ENCODE data around the gene PQBP1. TPM values are rescaled to one million over a fixed set of nuclear protein-coding genes. Genes with fewer than 3 reads are reported as not detected.

The PQBP1 gene
- total and polyA plus RNA-seq, 4 donors, result 33.2 to 146 (median 74.0) TPM

- H3K27ac ChIP-seq (ENCODE audit: low read depth in 1 of 2, low read length in 1 of 2), result peak overlapping the region in 1 of 2 donors; percentile 90
- no peak for TF ChIP-seq CTCF (IDR thresholded peaks at IDR 0.05; ENCODE audit: control extremely low read depth, extremely low read depth)
- DNase-seq, result no peak
- no peak overlapping the region for H3K9ac ChIP-seq (ENCODE audit: insufficient read depth in 1 of 2, low read length in 2 of 2)
- H3K4me3 ChIP-seq, result peak overlapping the region; percentile 54
- peaks cover 0 to 3% (median 2%) of the 10 kb centered on the region in 5 donors for H3K4me1 ChIP-seq (ENCODE audit: control insufficient read depth in 5 of 5, insufficient read depth in 5 of 5, low read length in 5 of 5)
- ATAC-seq (ENCODE audit: insufficient read depth, low FRiP score), result no peak
- H3K27me3 ChIP-seq (ENCODE audit: control insufficient read depth in 3 of 3, insufficient read depth in 3 of 3, low read length in 2 of 3), result no peaks in the 10 kb centered on the region
- peaks cover 0 to 7% (median 3%) of the 10 kb centered on the region in 4 donors for H3K36me3 ChIP-seq (ENCODE audit: control insufficient read depth in 4 of 4, insufficient read depth in 4 of 4, low read length in 4 of 4)
- WGBS, 2 donors, result 20 to 38% methylated on average over 5 to 23 of the region's 23 CpGs
- peaks cover 0 to 5% (median 0%) of the 10 kb centered on the region in 4 donors for H3K9me3 ChIP-seq (ENCODE audit: control insufficient read depth in 4 of 4, insufficient read depth in 3 of 4, low read length in 3 of 4)
These were observed 20.5 kb downstream of the PQBP1 start for GRCh38 chrX:48918301-48918642.

GRCh38 chrX:48918643-48919340 lies 21.1 kb downstream of the PQBP1 start, which contains the start of gene PIM2:
TSS of gene PIM2 (minus strand) at chrX:48919024. CDS start at chrX:48918834, 190 bp downstream.
- DNase-seq (peak; percentile 81 to 90 (median 88)), ATAC-seq (ENCODE audit: insufficient read depth, low FRiP score) (peak; percentile 83)
- no peak for TF ChIP-seq CTCF (IDR thresholded peaks at IDR 0.05; ENCODE audit: control extremely low read depth, extremely low read depth)
- Histone ChIP-seq H3K27ac (ENCODE audit: low read depth in 1 of 2, low read length in 1 of 2) (peak within 1 kb of the TSS; percentile 75 to 90), H3K9ac (ENCODE audit: insufficient read depth in 1 of 2, low read length in 2 of 2) (peak within 1 kb of the TSS in 1 of 2 donors; percentile 13), H3K27me3 (ENCODE audit: control insufficient read depth in 3 of 3, insufficient read depth in 3 of 3, low read length in 2 of 3) (no peaks in the 10 kb centered on the region), H3K36me3 (ENCODE audit: control insufficient read depth in 4 of 4, insufficient read depth in 4 of 4, low read length in 4 of 4) (peaks cover 0 to 11% (median 4%) of the 10 kb centered on the region in 4 donors), H3K9me3 (ENCODE audit: control insufficient read depth in 4 of 4, insufficient read depth in 3 of 4, low read length in 3 of 4) (peaks cover 0 to 5% (median 0%) of the 10 kb centered on the region in 4 donors), H3K4me3 (peak within 1 kb of the TSS; percentile 54), H3K4me1 (ENCODE audit: control insufficient read depth in 5 of 5, insufficient read depth in 5 of 5, low read length in 5 of 5) (peaks cover 0 to 3% (median 2%) of the 10 kb centered on the region in 5 donors)
- 0 to 30% methylated on average over 33 to 55 of the region's 55 CpGs for WGBS, 2 donors

GRCh38 chrX:48919360-48919841 lies 21.7 kb downstream of the PQBP1 start:
- 1 to 28% methylated on average over 15 of the region's 15 CpGs for WGBS, 2 donors
- no peaks in the 10 kb centered on the region for H3K27me3 ChIP-seq (ENCODE audit: control insufficient read depth in 3 of 3, insufficient read depth in 3 of 3, low read length in 2 of 3)
- DNase-seq (no peak), ATAC-seq (ENCODE audit: insufficient read depth, low FRiP score) (no peak)
- H3K9ac ChIP-seq (ENCODE audit: insufficient read depth in 1 of 2, low read length in 2 of 2), result peak overlapping the region in 1 of 2 donors; percentile 13
- H3K4me3 ChIP-seq, result no peak overlapping the region
- TF ChIP-seq CTCF (IDR thresholded peaks at IDR 0.05; ENCODE audit: control extremely low read depth, extremely low read depth), result no peak
- peaks cover 0 to 3% (median 2%) of the 10 kb centered on the region in 5 donors for H3K4me1 ChIP-seq (ENCODE audit: control insufficient read depth in 5 of 5, insufficient read depth in 5 of 5, low read length in 5 of 5)
- peaks cover 0 to 5% (median 0%) of the 10 kb centered on the region in 4 donors for H3K9me3 ChIP-seq (ENCODE audit: control insufficient read depth in 4 of 4, insufficient read depth in 3 of 4, low read length in 3 of 4)
- peak overlapping the region; percentile 72 to 75 for H3K27ac ChIP-seq (ENCODE audit: low read depth in 1 of 2, low read length in 1 of 2)
- peaks cover 0 to 11% (median 6%) of the 10 kb centered on the region in 4 donors for H3K36me3 ChIP-seq (ENCODE audit: control insufficient read depth in 4 of 4, insufficient read depth in 4 of 4, low read length in 4 of 4)
